Activated CD8-positive, alpha-beta T cell treated with anti-CD3 and anti-CD28 coated beads for 36 hours (primary cell): ENCODE results near the gene TAF4. TPM values are rescaled to one million over a fixed set of nuclear protein-coding genes. Genes with fewer than 3 reads are reported as not detected.
"Not testable (repeated sequence)": the region's sequence is repeated elsewhere in the genome, so short reads cannot be mapped to it uniquely, and the experiment has no call there.

Experiments
- ATAC-seq: fragments of 200-7000 bp; cut with Tn5 transposase; one replicate; pipeline ENCODE4 v1.10.0; 2021; ENCODE audit warnings: mild to moderate bottlenecking, moderate library complexity
- CTCF ChIA-PET: fragments of 350-600 bp; sonication (Branson Sonifier 250); formaldehyde crosslinking; loops from one replicate; lab custom pipeline; 2021; ENCODE audit warnings: antibody characterized with exemption; lab: Charles Lee
- POLR2A ChIA-PET: fragments of 350-600 bp; sonication (Branson Sonifier 250); formaldehyde crosslinking; loops from one replicate; lab custom pipeline; 2021; ENCODE audit warnings: antibody characterized with exemption; lab: Charles Lee
- DNase-seq: peaks from one replicate; pipeline ENCODE4 v3.0.0-alpha.2; 2020
- H3K27ac Mint-ChIP-seq: one replicate; pipeline ENCODE4 v1.8.0; 2021; ENCODE audit warnings: mild to moderate bottlenecking, mixed read lengths
- H3K27me3 Mint-ChIP-seq: one replicate; pipeline ENCODE4 v1.8.0; 2021; ENCODE audit warnings: mixed read lengths
- H3K36me3 Mint-ChIP-seq: one replicate; pipeline ENCODE4 v1.8.0; 2021; ENCODE audit warnings: low read depth, mixed read lengths
- H3K4me1 Mint-ChIP-seq: one replicate; pipeline ENCODE4 v1.8.0; 2021; ENCODE audit warnings: low read depth, mixed read lengths
- H3K4me3 Mint-ChIP-seq: one replicate; pipeline ENCODE4 v1.8.0; 2021; ENCODE audit warnings: mild to moderate bottlenecking, moderate library complexity, mixed read lengths
- H3K9me3 Mint-ChIP-seq: one replicate; pipeline ENCODE4 v1.8.0; 2021; ENCODE audit warnings: mixed read lengths
- intact Hi-C: fragments of 100-400 bp; cut with micrococcal nuclease; formaldehyde crosslinking; loops from one replicate; pipeline ENCODE4 v1.10.0; 2022
- total RNA-seq, 2 experiments: library from RNA; stranded (reverse); gene quantifications; one replicate each; pipeline ENCODE4 v1.2.3, GENCODE V29; 2021
- TF ChIP-seq, protein P1 (sequence below): fragments of 200-600 bp; IDR thresholded peaks from one replicate; pipeline ENCODE4 v1.8.0; 2022; ENCODE audit warnings: antibody characterized with exemption, mild to moderate bottlenecking

TAF4 gene
- total RNA-seq, 2 experiments from 2014 or later = 14.1 to 15.9 TPM

DNA sequence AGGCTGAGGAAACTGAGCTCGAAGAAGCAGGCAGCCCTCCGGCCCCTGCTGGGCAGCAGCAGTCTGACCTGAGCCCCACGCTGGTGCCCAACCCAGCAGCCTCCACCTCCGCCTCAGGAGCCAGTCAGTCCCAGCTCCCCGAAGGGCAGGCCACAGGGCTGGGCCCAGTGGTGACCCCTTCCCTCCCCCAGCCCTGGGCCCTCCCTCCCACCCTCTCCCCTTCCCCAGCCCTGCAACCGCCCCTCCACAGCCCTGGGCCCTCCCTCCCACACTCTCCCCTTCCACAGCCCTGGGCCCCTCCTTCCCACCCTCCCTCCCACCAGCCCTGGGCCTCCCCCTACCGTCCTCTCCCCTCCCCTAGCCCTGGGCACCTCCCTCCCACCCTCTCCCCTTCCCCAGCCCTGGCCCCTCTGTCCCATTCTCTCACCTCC, 115.0 kb downstream of the TAF4 start:
- Mint-ChIP-seq H3K9me3 (no peaks in the 10 kb centered on the region), H3K4me1 (no peaks in the 10 kb centered on the region), H3K27ac (no peak overlapping the region), H3K4me3 (no peak overlapping the region), H3K27me3 (peaks cover 3% of the 10 kb centered on the region), H3K36me3 (no peaks in the 10 kb centered on the region)
- TF ChIP-seq, protein P1, sequence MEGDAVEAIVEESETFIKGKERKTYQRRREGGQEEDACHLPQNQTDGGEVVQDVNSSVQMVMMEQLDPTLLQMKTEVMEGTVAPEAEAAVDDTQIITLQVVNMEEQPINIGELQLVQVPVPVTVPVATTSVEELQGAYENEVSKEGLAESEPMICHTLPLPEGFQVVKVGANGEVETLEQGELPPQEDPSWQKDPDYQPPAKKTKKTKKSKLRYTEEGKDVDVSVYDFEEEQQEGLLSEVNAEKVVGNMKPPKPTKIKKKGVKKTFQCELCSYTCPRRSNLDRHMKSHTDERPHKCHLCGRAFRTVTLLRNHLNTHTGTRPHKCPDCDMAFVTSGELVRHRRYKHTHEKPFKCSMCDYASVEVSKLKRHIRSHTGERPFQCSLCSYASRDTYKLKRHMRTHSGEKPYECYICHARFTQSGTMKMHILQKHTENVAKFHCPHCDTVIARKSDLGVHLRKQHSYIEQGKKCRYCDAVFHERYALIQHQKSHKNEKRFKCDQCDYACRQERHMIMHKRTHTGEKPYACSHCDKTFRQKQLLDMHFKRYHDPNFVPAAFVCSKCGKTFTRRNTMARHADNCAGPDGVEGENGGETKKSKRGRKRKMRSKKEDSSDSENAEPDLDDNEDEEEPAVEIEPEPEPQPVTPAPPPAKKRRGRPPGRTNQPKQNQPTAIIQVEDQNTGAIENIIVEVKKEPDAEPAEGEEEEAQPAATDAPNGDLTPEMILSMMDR = no peak
- intact Hi-C loops = no loop called here
- ChIA-PET CTCF (no interaction called here), POLR2A (no interaction called here)
- ATAC-seq = no peak
- DNase-seq = no peak

DNA sequence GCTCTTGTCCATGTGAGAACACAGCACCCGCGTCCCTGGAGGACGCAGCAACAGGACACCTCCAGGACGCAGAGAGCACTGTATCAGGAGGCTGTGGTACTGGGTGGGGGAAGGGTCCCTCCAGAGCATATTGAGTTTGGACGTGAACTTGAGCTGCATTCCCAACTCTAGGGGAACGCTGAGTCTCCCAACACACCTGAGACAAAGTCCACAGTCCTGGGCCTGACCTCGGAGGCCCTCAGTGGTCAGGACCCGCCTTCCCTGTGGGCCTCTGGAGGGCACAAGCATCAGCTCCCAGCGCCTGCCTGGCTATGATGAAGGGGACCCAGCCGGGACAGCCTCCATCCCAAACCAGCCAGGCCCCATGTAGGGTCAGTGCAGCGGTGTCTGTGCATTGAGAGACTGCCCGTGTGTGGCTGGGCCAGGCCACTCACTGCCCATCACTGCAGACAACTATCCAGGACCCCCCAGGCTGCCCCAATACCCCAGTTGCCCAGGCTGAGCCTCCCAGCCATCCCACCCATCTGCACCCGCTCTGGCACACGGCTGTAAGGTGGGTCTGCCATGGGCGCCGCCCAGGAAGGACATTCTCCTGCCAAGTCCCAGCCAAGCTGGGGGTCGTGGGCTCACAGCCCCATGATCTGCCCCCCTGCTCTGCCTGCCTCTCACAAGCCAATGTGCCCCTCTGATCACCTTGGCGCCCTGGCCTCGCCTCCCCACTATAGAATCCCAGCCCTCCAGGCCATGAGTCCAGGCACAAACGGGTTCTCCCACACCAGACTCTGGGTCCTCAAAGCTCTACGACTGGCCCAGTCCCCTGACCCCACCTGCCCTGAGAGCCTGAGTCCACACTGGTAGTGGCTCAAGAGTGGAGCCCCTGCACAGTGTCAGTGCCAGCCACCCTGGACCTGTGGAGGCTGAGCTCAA, 115.7 kb downstream of the TAF4 start:
- TF ChIP-seq, protein P1 = no peak
- DNase-seq (no peak), ATAC-seq (no peak)
- Mint-ChIP-seq H3K27ac (no peak overlapping the region), H3K4me3 (no peak overlapping the region), H3K9me3 (peaks cover 2% of the 10 kb centered on the region), H3K27me3 (peaks cover 3% of the 10 kb centered on the region), H3K36me3 (no peaks in the 10 kb centered on the region), H3K4me1 (no peaks in the 10 kb centered on the region)
- intact Hi-C loops = no loop called here
- ChIA-PET POLR2A (no interaction called here), CTCF (no interaction called here)

DNA sequence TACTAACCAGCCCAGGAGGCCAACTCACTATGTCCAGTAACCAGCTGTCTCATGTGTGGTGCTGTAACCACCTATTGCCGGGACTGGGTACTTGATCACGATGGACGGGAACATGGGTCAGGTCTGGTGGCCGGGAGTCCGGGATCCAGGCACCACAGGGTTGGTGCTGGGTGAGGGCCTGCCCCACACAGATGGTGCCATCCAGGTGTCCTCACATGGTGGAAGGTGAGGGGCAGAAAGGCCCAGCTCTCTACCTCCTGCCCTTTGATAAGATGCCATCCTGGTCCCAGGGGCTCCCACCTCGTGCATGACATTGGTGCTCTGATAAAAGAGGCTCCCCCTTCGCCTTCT, 116.3 kb downstream of the TAF4 start:
- POLR2A ChIA-PET = no interaction called here
- H3K4me3 Mint-ChIP-seq = no peak overlapping the region
- intact Hi-C loops = no loop called here
- H3K4me1 Mint-ChIP-seq = no peaks in the 10 kb centered on the region
- H3K27me3 Mint-ChIP-seq = peaks cover 3% of the 10 kb centered on the region
- no peak overlapping the region for H3K27ac Mint-ChIP-seq
- H3K36me3 Mint-ChIP-seq = no peaks in the 10 kb centered on the region
- DNase-seq (no peak), ATAC-seq (no peak)
- H3K9me3 Mint-ChIP-seq = peaks cover 2% of the 10 kb centered on the region
- CTCF ChIA-PET = no interaction called here
- TF ChIP-seq, protein P1 = no peak

DNA sequence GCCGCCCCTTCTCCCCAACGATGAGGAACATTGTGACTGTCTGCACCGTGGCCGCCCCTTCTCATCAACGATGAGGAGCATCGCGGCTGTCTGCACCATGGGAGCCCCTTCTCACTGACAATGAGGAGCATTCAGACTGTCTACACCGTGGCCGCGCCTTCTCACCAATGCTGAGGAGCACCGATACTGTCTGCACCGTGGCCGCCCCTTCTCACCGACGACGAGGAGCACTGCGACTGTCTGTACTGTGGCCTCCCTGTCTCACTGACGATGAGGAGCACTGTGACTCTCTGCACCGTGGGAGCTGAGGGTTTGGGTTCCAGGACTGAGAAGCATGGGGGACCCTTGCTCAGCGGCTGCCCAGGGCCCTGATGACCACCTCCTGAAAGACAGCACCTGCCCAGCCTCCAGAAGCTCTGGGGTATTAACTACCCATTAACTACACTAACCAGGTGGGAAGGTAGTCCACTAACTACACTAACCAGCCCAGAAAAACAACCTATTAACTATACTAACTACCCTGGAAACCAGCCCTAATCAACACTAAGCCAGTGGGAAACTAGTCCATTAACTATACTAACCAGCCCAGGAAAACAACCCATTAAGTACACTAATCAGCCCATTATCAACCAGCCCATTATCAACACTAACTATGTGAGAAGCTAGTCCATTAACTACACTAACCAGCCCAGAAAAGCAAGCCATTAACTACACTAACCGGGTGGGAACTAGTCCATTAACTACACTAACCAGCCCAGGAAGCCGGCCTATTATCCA, 116.9 kb downstream of the TAF4 start:
- no peak for ATAC-seq
- H3K36me3 Mint-ChIP-seq = no peaks in the 10 kb centered on the region
- peaks cover 3% of the 10 kb centered on the region for H3K27me3 Mint-ChIP-seq
- TF ChIP-seq, protein P1 = no peak
- intact Hi-C loops = no loop called here
- DNase-seq = no peak
- CTCF ChIA-PET = no interaction called here
- H3K9me3 Mint-ChIP-seq = peaks cover 2% of the 10 kb centered on the region
- no peak overlapping the region for H3K27ac Mint-ChIP-seq
- POLR2A ChIA-PET = no interaction called here
- H3K4me3 Mint-ChIP-seq = no peak overlapping the region
- no peaks in the 10 kb centered on the region for H3K4me1 Mint-ChIP-seq

DNA sequence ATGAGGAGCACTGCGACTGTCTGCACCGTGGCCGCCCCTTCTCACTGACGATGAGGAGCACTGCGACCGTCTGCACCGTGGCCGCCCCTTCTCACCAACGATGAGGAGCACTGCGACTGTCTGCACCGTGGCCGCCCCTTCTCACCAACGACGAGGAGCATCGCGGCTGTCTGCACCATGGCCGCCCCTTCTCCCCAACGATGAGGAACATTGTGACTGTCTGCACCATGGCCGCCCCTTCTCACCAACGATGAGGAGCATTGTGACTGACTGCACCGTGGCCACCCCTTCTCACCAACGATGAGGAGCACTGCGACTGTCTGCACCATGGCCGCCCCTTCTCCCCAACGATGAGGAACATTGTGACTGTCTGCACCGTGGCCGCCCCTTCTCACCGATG, 117.6 kb downstream of the TAF4 start:
- H3K4me1 Mint-ChIP-seq, H3K27me3 Mint-ChIP-seq, DNase-seq, ATAC-seq, intact Hi-C loops, H3K9me3 Mint-ChIP-seq, H3K4me3 Mint-ChIP-seq, POLR2A ChIA-PET, H3K27ac Mint-ChIP-seq, CTCF ChIA-PET, H3K36me3 Mint-ChIP-seq: not testable (repeated sequence)

DNA sequence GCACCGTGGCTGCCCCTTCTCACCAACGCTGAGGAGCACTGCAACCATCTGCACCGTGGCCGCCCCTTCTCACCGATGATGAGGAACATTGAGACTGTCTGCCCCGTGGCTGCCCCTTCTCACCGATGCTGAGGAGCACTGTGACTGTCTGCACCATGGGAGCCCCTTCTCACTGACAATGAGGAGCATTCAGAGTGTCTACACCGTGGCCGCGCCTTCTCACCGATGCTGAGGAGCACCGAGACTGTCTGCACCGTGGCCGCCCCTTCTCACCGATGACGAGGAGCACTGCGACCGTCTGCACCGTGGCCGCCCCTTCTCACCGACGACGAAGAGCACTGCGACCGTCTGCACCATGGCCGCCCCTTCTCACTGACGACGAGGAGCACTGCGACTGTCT, 120.2 kb downstream of the TAF4 start:
- H3K36me3 Mint-ChIP-seq, CTCF ChIA-PET, DNase-seq, intact Hi-C loops, H3K9me3 Mint-ChIP-seq, H3K27ac Mint-ChIP-seq, H3K4me1 Mint-ChIP-seq, H3K27me3 Mint-ChIP-seq, H3K4me3 Mint-ChIP-seq, POLR2A ChIA-PET, ATAC-seq: not testable (repeated sequence)

DNA sequence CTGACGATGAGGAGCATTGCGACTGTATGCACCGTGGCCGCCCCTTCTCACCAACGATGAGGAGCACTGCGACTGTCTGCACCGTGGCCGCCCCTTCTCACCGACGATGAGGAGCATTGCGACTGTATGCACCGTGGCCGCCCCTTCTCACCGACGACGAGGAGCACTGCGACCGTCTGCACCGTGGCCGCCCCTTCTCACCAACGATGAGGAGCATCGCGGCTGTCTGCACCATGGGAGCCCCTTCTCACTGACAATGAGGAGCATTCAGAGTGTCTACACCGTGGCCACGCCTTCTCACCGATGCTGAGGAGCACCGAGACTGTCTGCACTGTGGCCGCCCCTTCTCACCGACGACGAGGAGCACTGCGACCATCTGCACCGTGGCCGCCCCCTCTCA, 120.7 kb downstream of the TAF4 start:
- H3K27ac Mint-ChIP-seq, H3K36me3 Mint-ChIP-seq, POLR2A ChIA-PET, H3K4me3 Mint-ChIP-seq, H3K27me3 Mint-ChIP-seq, intact Hi-C loops, ATAC-seq, DNase-seq, H3K4me1 Mint-ChIP-seq, H3K9me3 Mint-ChIP-seq, CTCF ChIA-PET: not testable (repeated sequence)
